ENCODE measurements around the gene COL15A1. TPM values are rescaled to one million over a fixed set of nuclear protein-coding genes. Genes with fewer than 3 reads are reported as not detected.

The COL15A1 gene
- total and polyA plus RNA-seq, 2 of the 13 experiments (the other 11 are each of a cell fraction or from before 2014, with no cell fraction given), result not detected

- Histone ChIP-seq H2AFZ (ENCODE audit: low read length) (no peak overlapping the region), H3K9me3 (ENCODE audit: low read length) (no peaks in the 10 kb centered on the region), H3K27me3 (ENCODE audit: control insufficient read depth in 1 of 2, insufficient read depth in 2 of 2, low read length in 2 of 2) (peaks cover 0 to 4% of the 10 kb centered on the region in 2 experiments; a peak in 1 of 5 replicates), H3K4me2 (ENCODE audit: low read depth, low read length) (no peak overlapping the region), H3K36me3 (replicated peaks in 1 of 2; ENCODE audit: control insufficient read depth in 1 of 2, insufficient read depth in 2 of 2, low read length in 2 of 2) (no peaks in the 10 kb centered on the region), H3K4me1 (ENCODE audit: insufficient read depth, low read length) (no peaks in the 10 kb centered on the region), H3K9ac (ENCODE audit: insufficient read depth, low read depth, low read length) (no peak overlapping the region), H4K20me1 (ENCODE audit: insufficient read depth, low read length) (no peaks in the 10 kb centered on the region), H3K4me3 (replicated peaks in 1 of 3; ENCODE audit: insufficient read depth in 1 of 3, low read depth in 2 of 3, low read length in 3 of 3) (no peak overlapping the region), H3K79me2 (ENCODE audit: insufficient read depth, low read length) (no peaks in the 10 kb centered on the region), H3K27ac (ENCODE audit: extremely low read length, insufficient read depth, low read length) (no peak overlapping the region)
- ChIA-PET POLR2A (no interaction called here), CTCF (ENCODE audit: low intra/inter-chr PET ratio, low total read pairs) (no interaction called here)
- ATAC-seq (no peak), DNase-seq (ENCODE audit: low spot score) (no peak), FAIRE-seq (no peak)
- in situ Hi-C loops (cut with HindIII; ENCODE audit: extremely low pct_ligation_motif_present, low pct_unique_long_range_greater_than_20kb), result no loop called here
- no TSS peak for BruUV-seq (replicated peaks)
- intact Hi-C loops (cut with micrococcal nuclease; ENCODE audit: unreplicated experiment), result no loop called here
- TF ChIP-seq FOSL2 (CRISPR knock-in tag; IDR thresholded peaks at IDR 0.05) (no peak), FOXP4 (CRISPR knock-in tag; IDR thresholded peaks at IDR 0.05) (no peak), SMC3 (IDR thresholded peaks at IDR 0.05; ENCODE audit: low read length) (no peak), GATAD1 (CRISPR knock-in tag; IDR thresholded peaks at IDR 0.05) (no peak), ZNF382 (CRISPR knock-in tag; IDR thresholded peaks at IDR 0.05; ENCODE audit: borderline replicate concordance) (no peak), MED1 (CRISPR knock-in tag; IDR thresholded peaks at IDR 0.05) (no peak)
Measured at GRCh38 chr9:99002706-99003105, 59.0 kb downstream of the COL15A1 start.

- no peaks in the 10 kb centered on the region for H3K36me3 ChIP-seq (replicated peaks in 1 of 2; ENCODE audit: control insufficient read depth in 1 of 2, insufficient read depth in 2 of 2, low read length in 2 of 2)
- no peak for TF ChIP-seq ZNF777 (CRISPR knock-in tag; IDR thresholded peaks at IDR 0.05)
- no peak for TF ChIP-seq TRAFD1 (CRISPR knock-in tag; IDR thresholded peaks at IDR 0.05; ENCODE audit: borderline replicate concordance)
- TF ChIP-seq HDAC2 (CRISPR knock-in tag; IDR thresholded peaks at IDR 0.05), result no peak
- TF ChIP-seq ATF7 (IDR thresholded peaks at IDR 0.05), result no peak
- no peak for TF ChIP-seq ATF7 (CRISPR knock-in tag; IDR thresholded peaks at IDR 0.05)
- no peak for TF ChIP-seq EP300 (IDR thresholded peaks at IDR 0.05; ENCODE audit: low read depth in 2 of 2, low read length in 2 of 2)
- TF ChIP-seq EP300 (CRISPR knock-in tag; IDR thresholded peaks at IDR 0.05; ENCODE audit: borderline replicate concordance), result no peak
- TF ChIP-seq NR3C1 (CRISPR knock-in tag; IDR thresholded peaks at IDR 0.05), result no peak
- H2AFZ ChIP-seq (ENCODE audit: low read length), result no peak overlapping the region
- no peak overlapping the region for H3K4me3 ChIP-seq (replicated peaks in 1 of 3; ENCODE audit: insufficient read depth in 1 of 3, low read depth in 2 of 3, low read length in 3 of 3)
- ChIA-PET POLR2A (no interaction called here), CTCF (ENCODE audit: low intra/inter-chr PET ratio, low total read pairs) (no interaction called here)
- peaks cover 0 to 4% of the 10 kb centered on the region in 2 experiments; a peak in 1 of 5 replicates for H3K27me3 ChIP-seq (ENCODE audit: control insufficient read depth in 1 of 2, insufficient read depth in 2 of 2, low read length in 2 of 2)
- DNase-seq (ENCODE audit: low spot score) (no peak), FAIRE-seq (no peak), ATAC-seq (no peak)
- no peak overlapping the region for H3K4me2 ChIP-seq (ENCODE audit: low read depth, low read length)
- no peak overlapping the region for H3K27ac ChIP-seq (ENCODE audit: extremely low read length, insufficient read depth, low read length)
- H4K20me1 ChIP-seq (ENCODE audit: insufficient read depth, low read length), result no peaks in the 10 kb centered on the region
- intact Hi-C loops (cut with micrococcal nuclease; ENCODE audit: unreplicated experiment), result no loop called here
- whole genome bisulfite sequencing (ENCODE audit: low lambda C conversion rate), result 100% methylated on average over 1 of the region's 5 CpGs
- in situ Hi-C loops (cut with HindIII; ENCODE audit: extremely low pct_ligation_motif_present, low pct_unique_long_range_greater_than_20kb), result no loop called here
- no peaks in the 10 kb centered on the region for H3K9me3 ChIP-seq (ENCODE audit: low read length)
- H3K9ac ChIP-seq (ENCODE audit: insufficient read depth, low read depth, low read length), result no peak overlapping the region
- H3K79me2 ChIP-seq (ENCODE audit: insufficient read depth, low read length), result no peaks in the 10 kb centered on the region
- no TSS peak for BruUV-seq (replicated peaks)
- H3K4me1 ChIP-seq (ENCODE audit: insufficient read depth, low read length), result no peaks in the 10 kb centered on the region
Measured at GRCh38 chr9:99003308-99003707, 59.6 kb downstream of the COL15A1 start.
